ENCODE data around the gene COL23A1.

Gene COL23A1

GRCh38 chr5:178287791-178288105 is 302.4 kb downstream of the COL23A1 start:
- no peak for DNase-seq (ENCODE audit: extremely low read depth, low read depth)
- no peak for TF ChIP-seq CTCF (IDR thresholded peaks at IDR 0.05; ENCODE audit: low read depth, low read length, missing control alignments)
- no peak overlapping the region for H3K4me3 ChIP-seq (replicated peaks; ENCODE audit: low read depth, low read length)

- no peak for DNase-seq (ENCODE audit: extremely low read depth, low read depth)
- TF ChIP-seq CTCF (IDR thresholded peaks at IDR 0.05; ENCODE audit: low read depth, low read length, missing control alignments) = no peak
- H3K4me3 ChIP-seq (replicated peaks; ENCODE audit: low read depth, low read length) = no peak overlapping the region
Observed at GRCh38 chr5:178287091-178287790, 303.0 kb downstream of the COL23A1 start.

- no peak for DNase-seq (ENCODE audit: extremely low read depth, low read depth)
- H3K4me3 ChIP-seq (replicated peaks; ENCODE audit: low read depth, low read length) = no peak overlapping the region
- no peak for TF ChIP-seq CTCF (IDR thresholded peaks at IDR 0.05; ENCODE audit: low read depth, low read length, missing control alignments)
Observed at GRCh38 chr5:178286226-178287090, 303.7 kb downstream of the COL23A1 start.

- DNase-seq (ENCODE audit: extremely low read depth, low read depth) = no peak
- H3K4me3 ChIP-seq (replicated peaks; ENCODE audit: low read depth, low read length) = no peak overlapping the region
- TF ChIP-seq CTCF (IDR thresholded peaks at IDR 0.05; ENCODE audit: low read depth, low read length, missing control alignments) = no peak
Observed at GRCh38 chr5:178285399-178286225, 304.6 kb downstream of the COL23A1 start.

GRCh38 chr5:178284996-178285395 is 305.2 kb downstream of the COL23A1 start:
- TF ChIP-seq CTCF (IDR thresholded peaks at IDR 0.05; ENCODE audit: low read depth, low read length, missing control alignments) = no peak
- no peak for DNase-seq (ENCODE audit: extremely low read depth, low read depth)
- H3K4me3 ChIP-seq (replicated peaks; ENCODE audit: low read depth, low read length) = no peak overlapping the region

GRCh38 chr5:178284093-178284675 is 306.0 kb downstream of the COL23A1 start:
- TF ChIP-seq CTCF (IDR thresholded peaks at IDR 0.05; ENCODE audit: low read depth, low read length, missing control alignments) = peak; percentile 68
- DNase-seq (ENCODE audit: extremely low read depth, low read depth) = peak; percentile 5
- no peak overlapping the region for H3K4me3 ChIP-seq (replicated peaks; ENCODE audit: low read depth, low read length)
